ENCODE data around the gene STK32B. TPM values are rescaled to one million over a fixed set of nuclear protein-coding genes. Genes with fewer than 3 reads are reported as not detected.

The STK32B gene
- total and polyA plus RNA-seq, 2 experiments from 2014 or later = 0.71 to 2.3 TPM

DNA sequence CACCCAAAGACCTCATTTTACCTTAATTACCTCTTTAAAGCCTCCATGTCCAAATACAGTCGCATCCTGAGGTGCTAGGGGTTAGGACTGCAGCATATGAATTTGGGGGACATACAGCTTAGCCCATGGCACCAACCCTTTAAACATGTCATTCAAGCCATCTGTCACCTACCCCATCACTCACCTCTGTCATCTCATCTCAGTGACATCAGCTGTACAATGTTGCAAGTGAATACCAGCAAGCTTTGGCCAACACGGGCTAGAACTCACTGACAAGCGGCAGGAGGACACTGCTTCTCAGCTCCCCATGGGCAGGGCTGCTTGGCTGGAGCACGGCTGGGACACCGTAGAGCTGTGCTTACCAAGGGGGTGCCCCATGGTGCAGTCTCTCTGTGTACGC, 107.5 kb downstream of the STK32B start:
- Histone ChIP-seq H3K4me1 (ENCODE audit: insufficient read depth) (no peaks in the 10 kb centered on the region), H3K9me2 (ENCODE audit: insufficient read depth) (no peaks in the 10 kb centered on the region), H3F3A (replicated peaks; ENCODE audit: low read depth) (no peaks in the 10 kb centered on the region), H3K4me2 (no peak overlapping the region), H3K27ac (ENCODE audit: low read depth) (no peak overlapping the region), H4K20me1 (replicated peaks; ENCODE audit: insufficient read depth) (no peaks in the 10 kb centered on the region), H3K36me3 (ENCODE audit: insufficient read depth) (no peaks in the 10 kb centered on the region), H3K4me3 (no peak overlapping the region), H3K27me3 (ENCODE audit: insufficient read depth) (no peaks in the 10 kb centered on the region), H2AFZ (no peak overlapping the region), H3K79me2 (replicated peaks; ENCODE audit: insufficient read depth) (no peaks in the 10 kb centered on the region)
- TF ChIP-seq ZNF114 (CRISPR knock-in tag; IDR thresholded peaks at IDR 0.05) = no peak
- TF ChIP-seq EZH2 (IDR thresholded peaks at IDR 0.05; ENCODE audit: low read depth, unreplicated experiment) = no peak
- TF ChIP-seq STAT1 (IDR thresholded peaks at IDR 0.05; ENCODE audit: unreplicated experiment) = no peak
- TF ChIP-seq, protein P1, sequence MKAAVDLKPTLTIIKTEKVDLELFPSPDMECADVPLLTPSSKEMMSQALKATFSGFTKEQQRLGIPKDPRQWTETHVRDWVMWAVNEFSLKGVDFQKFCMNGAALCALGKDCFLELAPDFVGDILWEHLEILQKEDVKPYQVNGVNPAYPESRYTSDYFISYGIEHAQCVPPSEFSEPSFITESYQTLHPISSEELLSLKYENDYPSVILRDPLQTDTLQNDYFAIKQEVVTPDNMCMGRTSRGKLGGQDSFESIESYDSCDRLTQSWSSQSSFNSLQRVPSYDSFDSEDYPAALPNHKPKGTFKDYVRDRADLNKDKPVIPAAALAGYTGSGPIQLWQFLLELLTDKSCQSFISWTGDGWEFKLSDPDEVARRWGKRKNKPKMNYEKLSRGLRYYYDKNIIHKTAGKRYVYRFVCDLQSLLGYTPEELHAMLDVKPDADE (IDR thresholded peaks at IDR 0.05) = no peak
- no peak for TF ChIP-seq CREB1 (CRISPR knock-in tag; IDR thresholded peaks at IDR 0.05; ENCODE audit: low read depth)
- TF ChIP-seq NANOG (IDR thresholded peaks at IDR 0.05; ENCODE audit: borderline replicate concordance) = no peak
- TF ChIP-seq, protein P2, sequence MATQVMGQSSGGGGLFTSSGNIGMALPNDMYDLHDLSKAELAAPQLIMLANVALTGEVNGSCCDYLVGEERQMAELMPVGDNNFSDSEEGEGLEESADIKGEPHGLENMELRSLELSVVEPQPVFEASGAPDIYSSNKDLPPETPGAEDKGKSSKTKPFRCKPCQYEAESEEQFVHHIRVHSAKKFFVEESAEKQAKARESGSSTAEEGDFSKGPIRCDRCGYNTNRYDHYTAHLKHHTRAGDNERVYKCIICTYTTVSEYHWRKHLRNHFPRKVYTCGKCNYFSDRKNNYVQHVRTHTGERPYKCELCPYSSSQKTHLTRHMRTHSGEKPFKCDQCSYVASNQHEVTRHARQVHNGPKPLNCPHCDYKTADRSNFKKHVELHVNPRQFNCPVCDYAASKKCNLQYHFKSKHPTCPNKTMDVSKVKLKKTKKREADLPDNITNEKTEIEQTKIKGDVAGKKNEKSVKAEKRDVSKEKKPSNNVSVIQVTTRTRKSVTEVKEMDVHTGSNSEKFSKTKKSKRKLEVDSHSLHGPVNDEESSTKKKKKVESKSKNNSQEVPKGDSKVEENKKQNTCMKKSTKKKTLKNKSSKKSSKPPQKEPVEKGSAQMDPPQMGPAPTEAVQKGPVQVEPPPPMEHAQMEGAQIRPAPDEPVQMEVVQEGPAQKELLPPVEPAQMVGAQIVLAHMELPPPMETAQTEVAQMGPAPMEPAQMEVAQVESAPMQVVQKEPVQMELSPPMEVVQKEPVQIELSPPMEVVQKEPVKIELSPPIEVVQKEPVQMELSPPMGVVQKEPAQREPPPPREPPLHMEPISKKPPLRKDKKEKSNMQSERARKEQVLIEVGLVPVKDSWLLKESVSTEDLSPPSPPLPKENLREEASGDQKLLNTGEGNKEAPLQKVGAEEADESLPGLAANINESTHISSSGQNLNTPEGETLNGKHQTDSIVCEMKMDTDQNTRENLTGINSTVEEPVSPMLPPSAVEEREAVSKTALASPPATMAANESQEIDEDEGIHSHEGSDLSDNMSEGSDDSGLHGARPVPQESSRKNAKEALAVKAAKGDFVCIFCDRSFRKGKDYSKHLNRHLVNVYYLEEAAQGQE (IDR thresholded peaks at IDR 0.05; ENCODE audit: unreplicated experiment) = no peak
- no peak for TF ChIP-seq POLR2AphosphoS5 (IDR thresholded peaks at IDR 0.05; ENCODE audit: low read depth)
- TF ChIP-seq, protein P3, sequence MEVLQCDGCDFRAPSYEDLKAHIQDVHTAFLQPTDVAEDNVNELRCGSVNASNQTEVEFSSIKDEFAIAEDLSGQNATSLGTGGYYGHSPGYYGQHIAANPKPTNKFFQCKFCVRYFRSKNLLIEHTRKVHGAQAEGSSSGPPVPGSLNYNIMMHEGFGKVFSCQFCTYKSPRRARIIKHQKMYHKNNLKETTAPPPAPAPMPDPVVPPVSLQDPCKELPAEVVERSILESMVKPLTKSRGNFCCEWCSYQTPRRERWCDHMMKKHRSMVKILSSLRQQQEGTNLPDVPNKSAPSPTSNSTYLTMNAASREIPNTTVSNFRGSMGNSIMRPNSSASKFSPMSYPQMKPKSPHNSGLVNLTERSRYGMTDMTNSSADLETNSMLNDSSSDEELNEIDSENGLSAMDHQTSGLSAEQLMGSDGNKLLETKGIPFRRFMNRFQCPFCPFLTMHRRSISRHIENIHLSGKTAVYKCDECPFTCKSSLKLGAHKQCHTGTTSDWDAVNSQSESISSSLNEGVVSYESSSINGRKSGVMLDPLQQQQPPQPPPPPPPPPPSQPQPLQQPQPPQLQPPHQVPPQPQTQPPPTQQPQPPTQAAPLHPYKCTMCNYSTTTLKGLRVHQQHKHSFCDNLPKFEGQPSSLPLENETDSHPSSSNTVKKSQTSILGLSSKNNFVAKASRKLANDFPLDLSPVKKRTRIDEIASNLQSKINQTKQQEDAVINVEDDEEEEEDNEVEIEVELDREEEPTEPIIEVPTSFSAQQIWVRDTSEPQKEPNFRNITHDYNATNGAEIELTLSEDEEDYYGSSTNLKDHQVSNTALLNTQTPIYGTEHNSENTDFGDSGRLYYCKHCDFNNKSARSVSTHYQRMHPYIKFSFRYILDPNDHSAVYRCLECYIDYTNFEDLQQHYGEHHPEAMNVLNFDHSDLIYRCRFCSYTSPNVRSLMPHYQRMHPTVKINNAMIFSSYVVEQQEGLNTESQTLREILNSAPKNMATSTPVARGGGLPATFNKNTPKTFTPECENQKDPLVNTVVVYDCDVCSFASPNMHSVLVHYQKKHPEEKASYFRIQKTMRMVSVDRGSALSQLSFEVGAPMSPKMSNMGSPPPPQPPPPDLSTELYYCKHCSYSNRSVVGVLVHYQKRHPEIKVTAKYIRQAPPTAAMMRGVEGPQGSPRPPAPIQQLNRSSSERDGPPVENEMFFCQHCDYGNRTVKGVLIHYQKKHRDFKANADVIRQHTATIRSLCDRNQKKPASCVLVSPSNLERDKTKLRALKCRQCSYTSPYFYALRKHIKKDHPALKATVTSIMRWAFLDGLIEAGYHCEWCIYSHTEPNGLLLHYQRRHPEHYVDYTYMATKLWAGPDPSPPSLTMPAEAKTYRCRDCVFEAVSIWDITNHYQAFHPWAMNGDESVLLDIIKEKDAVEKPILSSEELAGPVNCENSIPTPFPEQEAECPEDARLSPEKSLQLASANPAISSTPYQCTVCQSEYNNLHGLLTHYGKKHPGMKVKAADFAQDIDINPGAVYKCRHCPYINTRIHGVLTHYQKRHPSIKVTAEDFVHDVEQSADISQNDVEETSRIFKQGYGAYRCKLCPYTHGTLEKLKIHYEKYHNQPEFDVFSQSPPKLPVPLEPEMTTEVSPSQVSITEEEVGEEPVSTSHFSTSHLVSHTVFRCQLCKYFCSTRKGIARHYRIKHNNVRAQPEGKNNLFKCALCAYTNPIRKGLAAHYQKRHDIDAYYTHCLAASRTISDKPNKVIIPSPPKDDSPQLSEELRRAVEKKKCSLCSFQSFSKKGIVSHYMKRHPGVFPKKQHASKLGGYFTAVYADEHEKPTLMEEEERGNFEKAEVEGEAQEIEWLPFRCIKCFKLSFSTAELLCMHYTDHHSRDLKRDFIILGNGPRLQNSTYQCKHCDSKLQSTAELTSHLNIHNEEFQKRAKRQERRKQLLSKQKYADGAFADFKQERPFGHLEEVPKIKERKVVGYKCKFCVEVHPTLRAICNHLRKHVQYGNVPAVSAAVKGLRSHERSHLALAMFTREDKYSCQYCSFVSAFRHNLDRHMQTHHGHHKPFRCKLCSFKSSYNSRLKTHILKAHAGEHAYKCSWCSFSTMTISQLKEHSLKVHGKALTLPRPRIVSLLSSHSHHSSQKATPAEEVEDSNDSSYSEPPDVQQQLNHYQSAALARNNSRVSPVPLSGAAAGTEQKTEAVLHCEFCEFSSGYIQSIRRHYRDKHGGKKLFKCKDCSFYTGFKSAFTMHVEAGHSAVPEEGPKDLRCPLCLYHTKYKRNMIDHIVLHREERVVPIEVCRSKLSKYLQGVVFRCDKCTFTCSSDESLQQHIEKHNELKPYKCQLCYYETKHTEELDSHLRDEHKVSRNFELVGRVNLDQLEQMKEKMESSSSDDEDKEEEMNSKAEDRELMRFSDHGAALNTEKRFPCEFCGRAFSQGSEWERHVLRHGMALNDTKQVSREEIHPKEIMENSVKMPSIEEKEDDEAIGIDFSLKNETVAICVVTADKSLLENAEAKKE (CRISPR knock-in tag; IDR thresholded peaks at IDR 0.05) = no peak
- TF ChIP-seq ZNF331 (CRISPR knock-in tag; IDR thresholded peaks at IDR 0.05; ENCODE audit: low read depth) = no peak
- no peak for TF ChIP-seq JUNB (IDR thresholded peaks at IDR 0.05; ENCODE audit: unreplicated experiment)
- peaks cover 1% of the 10 kb centered on the region for H3K27me3 Mint-ChIP-seq (ENCODE audit: insufficient read depth, low read depth, poor library complexity)
- H3K36me3 Mint-ChIP-seq (ENCODE audit: low read depth) = no peaks in the 10 kb centered on the region
- no peaks in the 10 kb centered on the region for H3K9me3 Mint-ChIP-seq
- H3K4me3 Mint-ChIP-seq = no peak overlapping the region
- H3K4me1 Mint-ChIP-seq = no peaks in the 10 kb centered on the region
- ATAC-seq (no peak), DNase-seq (ENCODE audit: low spot score) (no peak)
- no peak overlapping the region; the same call in 1 of the 2 replicates for H3K27ac Mint-ChIP-seq
